SJCRH30 (cell line): ENCODE measurements around the gene FBXL15. TPM values are rescaled to one million over a fixed set of nuclear protein-coding genes. Genes with fewer than 3 reads are reported as not detected.
A peak's percentile ranks its signal among the peaks of the same experiment; 100 is the strongest.

Experiments used
- DNase-seq, 2 experiments: peaks; one replicate each; pipeline ENCODE4 v3.0.0-alpha.2; 2015 to 2020
- H3K27ac ChIP-seq: fragments of 250-450 bp; sonication (Bioruptor Pico); 2 replicates; pipeline ENCODE4 v1.5.1; 2020; ENCODE audit warnings: mild to moderate bottlenecking, moderate library complexity
- H3K27me3 ChIP-seq: fragments of 250-450 bp; sonication (Bioruptor Pico); 2 replicates; pipeline ENCODE4 v1.5.1; 2020; ENCODE audit warnings: mild to moderate bottlenecking, moderate library complexity
- H3K36me3 ChIP-seq: fragments of 250-450 bp; sonication (Bioruptor Pico); 2 replicates; pipeline ENCODE4 v1.5.1; 2020; ENCODE audit warnings: mild to moderate bottlenecking, moderate library complexity
- H3K4me1 ChIP-seq: fragments of 250-450 bp; sonication (Bioruptor Pico); 2 replicates; pipeline ENCODE4 v1.5.1; 2020; ENCODE audit warnings: mild to moderate bottlenecking, moderate library complexity
- H3K4me3 ChIP-seq: fragments of 250-450 bp; sonication (Bioruptor Pico); 2 replicates; pipeline ENCODE4 v1.5.1; 2020; ENCODE audit warnings: mild to moderate bottlenecking, moderate library complexity
- H3K9me3 ChIP-seq: fragments of 250-450 bp; sonication (Bioruptor Pico); replicated peaks from 2 replicates; pipeline ENCODE4 v1.5.1; 2020; ENCODE audit warnings: mild to moderate bottlenecking, moderate library complexity
- total RNA-seq: library from RNA; depleted of rRNA; stranded (reverse); fragments of >200 nt; shearing (Covaris generic); gene quantifications from 2 replicates; pipeline ENCODE4 v1.2.3, GENCODE V29; 2014; rRNA removed

The FBXL15 gene
- 5.8 and 6.1 TPM in 2 replicates for total RNA-seq

GRCh38 chr10:102420714-102421506, at the start of gene FBXL15:
Gene FBXL15, plus strand, starts transcription at chr10:102420836. Its CDS starts 294 bp downstream, at chr10:102421130.
- Histone ChIP-seq H3K36me3 (no peaks in the 10 kb centered on the region), H3K4me1 (no peaks in the 10 kb centered on the region; the same call in 1 of the 2 replicates), H3K27ac (peak within 1 kb of the TSS; percentile 39), H3K9me3 (no peaks in the 10 kb centered on the region), H3K27me3 (no peaks in the 10 kb centered on the region), H3K4me3 (peak within 1 kb of the TSS; percentile 71)
- peak; percentile 100 for DNase-seq

GRCh38 chr10:102371295-102371694, 49.3 kb upstream of the FBXL15 start:
- Histone ChIP-seq H3K36me3 (peaks cover 96% of the 10 kb centered on the region), H3K9me3 (no peaks in the 10 kb centered on the region), H3K4me3 (no peak overlapping the region), H3K27me3 (no peaks in the 10 kb centered on the region), H3K4me1 (no peaks in the 10 kb centered on the region), H3K27ac (no peak overlapping the region)
- no peak for DNase-seq

GRCh38 chr10:102375250-102375649, 45.4 kb upstream of the FBXL15 start:
- DNase-seq: no peak
- H3K27me3 ChIP-seq: no peaks in the 10 kb centered on the region
- H3K4me3 ChIP-seq: no peak overlapping the region
- no peaks in the 10 kb centered on the region for H3K4me1 ChIP-seq
- H3K36me3 ChIP-seq: peaks cover 95% of the 10 kb centered on the region
- H3K27ac ChIP-seq: no peak overlapping the region
- H3K9me3 ChIP-seq: no peaks in the 10 kb centered on the region

- no peak for DNase-seq
- H3K27me3 ChIP-seq: no peaks in the 10 kb centered on the region
- no peak overlapping the region for H3K27ac ChIP-seq
- H3K4me1 ChIP-seq: no peaks in the 10 kb centered on the region
- no peak overlapping the region for H3K4me3 ChIP-seq
- H3K9me3 ChIP-seq: no peaks in the 10 kb centered on the region
- H3K36me3 ChIP-seq: peaks cover 94% of the 10 kb centered on the region
Measured at GRCh38 chr10:102375867-102376266, 44.8 kb upstream of the FBXL15 start.

GRCh38 chr10:102376901-102377300, 43.7 kb upstream of the FBXL15 start:
- Histone ChIP-seq H3K27ac (no peak overlapping the region), H3K4me3 (no peak overlapping the region), H3K36me3 (peaks cover 91% of the 10 kb centered on the region), H3K27me3 (no peaks in the 10 kb centered on the region), H3K4me1 (no peaks in the 10 kb centered on the region), H3K9me3 (no peaks in the 10 kb centered on the region)
- DNase-seq: no peak

- H3K36me3 ChIP-seq: peaks cover 91% of the 10 kb centered on the region
- no peak overlapping the region for H3K27ac ChIP-seq
- no peaks in the 10 kb centered on the region for H3K4me1 ChIP-seq
- H3K9me3 ChIP-seq: no peaks in the 10 kb centered on the region
- H3K27me3 ChIP-seq: no peaks in the 10 kb centered on the region
- no peak for DNase-seq
- H3K4me3 ChIP-seq: no peak overlapping the region
Measured at GRCh38 chr10:102379383-102379782, 41.3 kb upstream of the FBXL15 start.

- H3K9me3 ChIP-seq: no peaks in the 10 kb centered on the region
- no peak overlapping the region for H3K27ac ChIP-seq
- no peak for DNase-seq
- H3K4me1 ChIP-seq: no peaks in the 10 kb centered on the region
- H3K36me3 ChIP-seq: peaks cover 65% of the 10 kb centered on the region
- H3K27me3 ChIP-seq: no peaks in the 10 kb centered on the region
- H3K4me3 ChIP-seq: no peak overlapping the region
Measured at GRCh38 chr10:102381983-102382382, 38.7 kb upstream of the FBXL15 start.

- Histone ChIP-seq H3K27ac (no peak overlapping the region), H3K27me3 (no peaks in the 10 kb centered on the region), H3K36me3 (peaks cover 57% of the 10 kb centered on the region), H3K4me1 (no peaks in the 10 kb centered on the region), H3K9me3 (no peaks in the 10 kb centered on the region), H3K4me3 (no peak overlapping the region)
- DNase-seq: no peak
Measured at GRCh38 chr10:102382871-102383270, 37.8 kb upstream of the FBXL15 start.

- Histone ChIP-seq H3K27ac (no peak overlapping the region), H3K36me3 (peaks cover 47% of the 10 kb centered on the region), H3K4me1 (no peaks in the 10 kb centered on the region), H3K9me3 (no peaks in the 10 kb centered on the region), H3K4me3 (no peak overlapping the region), H3K27me3 (no peaks in the 10 kb centered on the region)
- DNase-seq: no peak
Measured at GRCh38 chr10:102384053-102384452, 36.6 kb upstream of the FBXL15 start.

GRCh38 chr10:102384606-102385429, 35.8 kb upstream of the FBXL15 start:
- no peak overlapping the region for H3K4me3 ChIP-seq
- H3K27me3 ChIP-seq: no peaks in the 10 kb centered on the region
- peaks cover 40% of the 10 kb centered on the region for H3K36me3 ChIP-seq
- H3K4me1 ChIP-seq: no peaks in the 10 kb centered on the region
- DNase-seq: no peak
- H3K27ac ChIP-seq: no peak overlapping the region
- no peaks in the 10 kb centered on the region for H3K9me3 ChIP-seq

GRCh38 chr10:102389894-102390293, 30.7 kb upstream of the FBXL15 start:
- Histone ChIP-seq H3K9me3 (no peaks in the 10 kb centered on the region), H3K36me3 (no peaks in the 10 kb centered on the region), H3K4me1 (0 out of 2 replicates have a peak, but pooled peaks cover 3% of the 10 kb centered on the region), H3K27me3 (no peaks in the 10 kb centered on the region), H3K27ac (no peak overlapping the region), H3K4me3 (no peak overlapping the region)
- DNase-seq: no peak

GRCh38 chr10:102392306-102392705, 28.3 kb upstream of the FBXL15 start:
- Histone ChIP-seq H3K27me3 (no peaks in the 10 kb centered on the region), H3K9me3 (no peaks in the 10 kb centered on the region), H3K4me3 (no peak overlapping the region), H3K36me3 (no peaks in the 10 kb centered on the region), H3K27ac (no peak overlapping the region), H3K4me1 (peaks cover 8% of the 10 kb centered on the region; the same call in 1 of the 2 replicates)
- no peak for DNase-seq

GRCh38 chr10:102393411-102394078, 27.1 kb upstream of the FBXL15 start:
- no peaks in the 10 kb centered on the region for H3K36me3 ChIP-seq
- no peaks in the 10 kb centered on the region for H3K27me3 ChIP-seq
- H3K4me1 ChIP-seq: peaks cover 8% of the 10 kb centered on the region; the same call in 1 of the 2 replicates
- no peaks in the 10 kb centered on the region for H3K9me3 ChIP-seq
- peak overlapping the region; percentile 45; the same call in 1 of the 2 replicates for H3K27ac ChIP-seq
- no peak for DNase-seq
- peak overlapping the region; percentile 83 for H3K4me3 ChIP-seq

- Histone ChIP-seq H3K9me3 (no peaks in the 10 kb centered on the region), H3K27me3 (no peaks in the 10 kb centered on the region), H3K36me3 (no peaks in the 10 kb centered on the region), H3K27ac (peak overlapping the region; percentile 45), H3K4me3 (peak overlapping the region; percentile 83), H3K4me1 (peaks cover 8% of the 10 kb centered on the region; the same call in 1 of the 2 replicates)
- DNase-seq: peak; percentile 99
Measured at GRCh38 chr10:102394079-102394800, 26.4 kb upstream of the FBXL15 start.
